Gastroesophageal sphincter (tissue), 3 donors: ENCODE measurements around the gene IARS2.

Experiments used
- EP300 ChIP-seq: sonication (generic); formaldehyde crosslinking; IDR thresholded peaks from one replicate; pipeline ENCODE4 v1.6.1; 2017; ENCODE audit warnings: antibody characterized with exemption, mild to moderate bottlenecking
- POLR2AphosphoS5 ChIP-seq: sonication (generic); formaldehyde crosslinking; IDR thresholded peaks from one replicate; pipeline ENCODE4 v1.6.1; 2017; ENCODE audit warnings: antibody characterized with exemption
- TF ChIP-seq, protein P1 (sequence below), 4 experiments: fragments of 200-600 bp in 2 of 4; fragments of 450-650 bp in 2 of 4; sonication (generic) in 1 of 4; IDR thresholded peaks; one replicate each; pipeline ENCODE4 v1.5.1; 2017 to 2019; ENCODE audit warnings: antibody characterized with exemption in 4 of 4, mild to moderate bottlenecking in 2 of 4, moderate library complexity in 2 of 4

GRCh38 chr1:220160027-220160426 is 66.1 kb downstream of the IARS2 start:
- TF ChIP-seq, protein P1, sequence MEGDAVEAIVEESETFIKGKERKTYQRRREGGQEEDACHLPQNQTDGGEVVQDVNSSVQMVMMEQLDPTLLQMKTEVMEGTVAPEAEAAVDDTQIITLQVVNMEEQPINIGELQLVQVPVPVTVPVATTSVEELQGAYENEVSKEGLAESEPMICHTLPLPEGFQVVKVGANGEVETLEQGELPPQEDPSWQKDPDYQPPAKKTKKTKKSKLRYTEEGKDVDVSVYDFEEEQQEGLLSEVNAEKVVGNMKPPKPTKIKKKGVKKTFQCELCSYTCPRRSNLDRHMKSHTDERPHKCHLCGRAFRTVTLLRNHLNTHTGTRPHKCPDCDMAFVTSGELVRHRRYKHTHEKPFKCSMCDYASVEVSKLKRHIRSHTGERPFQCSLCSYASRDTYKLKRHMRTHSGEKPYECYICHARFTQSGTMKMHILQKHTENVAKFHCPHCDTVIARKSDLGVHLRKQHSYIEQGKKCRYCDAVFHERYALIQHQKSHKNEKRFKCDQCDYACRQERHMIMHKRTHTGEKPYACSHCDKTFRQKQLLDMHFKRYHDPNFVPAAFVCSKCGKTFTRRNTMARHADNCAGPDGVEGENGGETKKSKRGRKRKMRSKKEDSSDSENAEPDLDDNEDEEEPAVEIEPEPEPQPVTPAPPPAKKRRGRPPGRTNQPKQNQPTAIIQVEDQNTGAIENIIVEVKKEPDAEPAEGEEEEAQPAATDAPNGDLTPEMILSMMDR (IDR thresholded peaks at IDR 0.05): no peak
- TF ChIP-seq POLR2AphosphoS5 (no peak), EP300 (no peak)
